Embryonic facial prominence (tissue), 1 donor: ENCODE results near the gene FBXO15.

ENCODE experiments used
- DNase-seq: peaks from one replicate; pipeline ENCODE4 v3.0.0-alpha.2; 2016; ENCODE audit errors: extremely low spot score

Gene FBXO15

DNA sequence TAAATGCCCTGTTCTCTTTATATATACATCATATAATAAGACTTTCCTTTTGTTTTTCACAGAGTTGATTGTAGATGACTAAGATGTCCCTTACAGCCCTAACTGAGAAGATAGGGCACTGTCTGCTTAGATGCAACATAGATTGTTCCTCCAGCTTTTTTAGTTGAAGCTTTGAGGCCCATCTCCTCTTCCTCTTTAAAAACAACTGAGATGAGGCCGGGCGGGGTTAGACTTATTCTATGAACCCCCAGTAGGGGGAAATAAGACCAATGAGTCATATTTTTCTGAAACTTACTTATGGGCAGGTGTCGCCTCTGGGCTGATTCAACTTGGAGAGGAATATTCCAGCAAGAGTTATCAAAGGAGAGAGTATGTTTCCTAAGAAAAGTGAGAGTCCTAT is 84.6 kb downstream of the FBXO15 start:
- no peak for DNase-seq

DNA sequence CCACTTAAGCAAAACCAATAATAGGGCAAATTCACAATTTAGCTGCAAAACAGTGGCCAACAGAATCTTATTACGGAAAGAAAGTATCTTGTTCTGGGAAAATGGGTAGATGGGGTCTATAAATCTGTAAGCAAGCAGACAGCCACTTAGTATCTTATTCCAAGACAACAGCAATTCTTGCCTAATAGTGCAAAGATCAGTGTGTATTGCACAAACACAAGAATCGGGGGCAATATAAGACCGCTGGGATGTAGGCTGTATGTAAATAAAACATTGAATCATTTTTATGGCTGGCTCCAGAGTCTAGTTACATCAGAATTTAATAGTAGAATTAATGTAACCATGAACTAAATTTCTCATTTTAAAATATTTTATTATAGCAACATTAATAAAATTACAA is 85.6 kb downstream of the FBXO15 start:
- no peak for DNase-seq

DNA sequence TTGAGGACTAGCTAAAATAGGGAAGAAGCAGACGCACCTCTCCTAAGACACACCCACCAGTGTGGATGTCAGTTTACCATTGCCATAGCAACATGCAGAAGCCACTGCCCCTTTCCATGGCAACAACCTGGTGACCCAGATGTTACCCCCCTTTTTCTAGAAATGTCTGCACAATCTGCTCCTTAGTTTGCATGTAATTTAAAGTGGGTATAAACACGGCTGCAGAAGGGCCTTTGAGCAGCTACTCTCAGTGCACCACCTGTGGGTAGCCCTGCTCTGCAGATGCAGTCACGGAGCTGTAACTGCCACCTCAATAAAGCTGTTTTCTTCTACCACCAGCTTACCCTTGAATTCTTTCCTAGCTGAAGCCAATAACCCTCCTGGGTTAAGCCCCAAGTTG is 87.1 kb downstream of the FBXO15 start:
- no peak for DNase-seq

DNA sequence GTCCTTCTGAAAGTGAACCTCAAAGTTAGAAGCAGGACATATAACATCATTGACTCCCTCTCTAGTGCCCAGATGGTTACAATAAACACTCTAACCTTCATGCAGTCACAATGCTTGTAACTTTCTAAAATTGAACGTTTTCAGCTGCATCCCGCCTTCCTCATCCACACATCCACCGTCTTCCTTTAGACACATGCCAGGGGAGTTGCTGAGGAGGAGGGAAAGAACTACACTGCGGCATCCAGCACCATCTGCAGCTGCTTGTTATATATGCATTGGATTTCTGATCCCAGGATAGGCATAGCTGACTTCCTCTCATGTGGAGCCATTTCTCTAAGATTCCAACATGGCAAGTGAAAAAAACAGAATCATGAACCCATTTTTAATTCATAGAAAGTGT is 96.8 kb downstream of the FBXO15 start:
- no peak for DNase-seq

DNA sequence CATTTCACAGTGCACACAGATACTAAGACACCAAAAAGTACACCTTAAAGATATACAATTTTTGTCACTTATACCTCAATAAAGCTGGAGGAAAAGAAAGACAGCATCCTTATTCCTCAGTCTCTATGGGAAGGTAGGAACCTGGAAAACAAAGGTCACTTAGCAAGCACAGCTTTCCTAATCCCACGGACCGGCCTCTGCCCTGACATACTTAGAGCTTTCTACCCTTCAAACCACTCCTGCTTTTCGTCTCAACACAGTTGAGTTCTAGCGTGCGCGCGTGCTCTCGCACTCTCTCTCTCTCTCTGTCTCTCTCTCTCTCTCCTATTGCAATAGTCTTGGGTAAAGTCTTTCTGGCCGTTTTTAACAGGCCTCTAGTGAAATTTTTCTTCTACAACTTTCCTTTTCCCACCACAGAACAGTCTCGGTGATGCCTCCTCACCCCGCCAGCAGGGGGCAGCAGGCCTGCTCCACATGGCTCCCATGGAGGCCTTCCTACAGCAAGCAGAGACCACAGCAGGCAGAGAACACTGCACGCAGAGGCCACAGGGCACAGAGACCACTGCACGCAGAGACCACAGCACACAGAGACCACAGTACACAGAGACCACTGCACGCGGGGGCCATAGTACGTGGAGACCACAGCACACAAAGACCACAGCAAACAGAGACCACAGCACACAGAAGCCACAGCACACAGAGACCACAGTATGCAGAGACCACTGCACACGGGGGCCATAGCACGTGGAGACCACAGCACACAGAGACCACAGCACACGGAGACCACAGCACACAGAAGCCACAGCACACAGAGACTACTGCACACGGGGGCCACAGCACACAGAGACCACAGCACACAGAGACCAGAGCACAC is 106.9 kb downstream of the FBXO15 start:
- no peak for DNase-seq

DNA sequence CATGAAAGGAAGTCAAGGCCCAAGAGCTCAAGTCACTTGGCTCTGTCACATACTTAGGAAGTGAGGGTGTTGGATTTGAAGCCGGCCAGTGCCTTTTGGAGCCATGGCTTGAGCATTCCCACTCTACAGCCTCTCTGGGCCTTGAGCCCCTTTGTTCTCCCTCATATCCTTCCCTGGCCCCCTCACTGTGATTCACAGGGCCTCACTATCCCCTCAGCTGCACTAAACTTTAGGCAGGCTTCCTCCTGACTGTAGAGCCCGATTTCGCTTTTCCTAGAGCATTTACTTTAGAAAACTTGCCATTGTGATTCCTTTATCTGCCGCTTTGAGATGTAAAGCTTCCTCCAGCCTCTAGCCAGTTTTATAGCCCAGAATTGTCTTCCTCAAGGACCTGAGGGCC is 107.6 kb downstream of the FBXO15 start:
- DNase-seq: no peak

DNA sequence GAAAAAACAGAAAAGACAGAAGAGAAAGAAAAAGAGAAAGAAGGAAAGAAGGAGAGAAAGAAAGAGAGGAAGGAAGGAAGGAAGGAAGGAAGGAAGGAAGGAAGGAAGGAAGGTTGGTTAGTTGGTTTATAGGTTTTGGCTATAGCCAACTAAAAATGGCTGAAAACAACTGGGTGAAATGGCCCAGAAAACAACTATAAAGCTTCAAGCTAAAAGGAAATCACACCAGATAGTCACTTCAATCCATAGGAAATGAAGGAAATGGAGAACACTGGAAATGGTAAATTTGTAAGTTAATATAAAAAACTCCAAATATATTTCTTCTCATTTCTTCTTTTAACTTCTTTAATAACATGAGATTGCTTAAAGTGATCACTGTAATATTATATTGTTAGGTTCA is 118.5 kb downstream of the FBXO15 start:
- no peak for DNase-seq
